RPMI8226 (cell line): ENCODE results near the gene ASXL2.
"Not testable (repeated sequence)": the region's sequence is repeated elsewhere in the genome, so short reads cannot be mapped to it uniquely, and the experiment has no call there.

Source experiments
- DNase-seq: peaks from one replicate; pipeline ENCODE4 v3.0.0-alpha.2; 2015

The ASXL2 gene

DNA sequence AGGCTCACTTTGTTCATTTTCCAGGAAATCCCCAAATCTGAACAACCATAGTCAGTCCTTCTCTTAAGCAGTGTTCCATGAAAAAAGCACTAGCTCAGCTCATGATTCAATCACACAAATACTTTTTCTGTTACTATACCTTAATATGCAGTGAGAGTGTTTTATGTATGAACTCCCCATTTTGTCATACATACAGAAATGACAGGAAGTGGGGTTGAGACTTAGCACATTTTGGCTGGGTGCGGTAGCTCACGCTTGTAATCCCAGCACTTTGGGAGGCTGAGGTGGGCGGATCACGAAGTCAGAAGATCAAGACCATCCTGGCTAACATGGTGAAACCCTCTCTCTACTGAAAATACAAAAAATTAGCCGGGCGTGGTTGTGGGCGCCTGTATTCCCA is 149.7 kb downstream of the ASXL2 start:
- DNase-seq, result no peak

DNA sequence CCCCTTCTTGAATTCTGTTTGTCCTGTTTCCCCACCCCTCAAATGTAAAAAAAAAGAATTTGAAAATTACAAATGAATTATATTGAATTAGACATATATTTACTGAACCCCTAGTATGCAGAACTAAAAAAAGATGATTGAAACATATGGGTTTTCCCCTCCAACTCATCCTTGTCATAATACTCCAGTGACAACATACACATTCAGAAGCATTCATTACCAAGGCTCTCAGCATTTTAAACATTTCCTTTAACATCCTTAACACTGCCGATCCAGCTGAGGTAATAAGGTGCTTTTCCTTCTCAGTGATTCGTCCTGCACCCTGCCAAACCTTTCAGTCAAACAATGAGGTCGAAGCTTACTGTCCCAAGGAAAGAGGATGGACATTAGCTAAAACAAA is 151.8 kb downstream of the ASXL2 start:
- no peak for DNase-seq

DNA sequence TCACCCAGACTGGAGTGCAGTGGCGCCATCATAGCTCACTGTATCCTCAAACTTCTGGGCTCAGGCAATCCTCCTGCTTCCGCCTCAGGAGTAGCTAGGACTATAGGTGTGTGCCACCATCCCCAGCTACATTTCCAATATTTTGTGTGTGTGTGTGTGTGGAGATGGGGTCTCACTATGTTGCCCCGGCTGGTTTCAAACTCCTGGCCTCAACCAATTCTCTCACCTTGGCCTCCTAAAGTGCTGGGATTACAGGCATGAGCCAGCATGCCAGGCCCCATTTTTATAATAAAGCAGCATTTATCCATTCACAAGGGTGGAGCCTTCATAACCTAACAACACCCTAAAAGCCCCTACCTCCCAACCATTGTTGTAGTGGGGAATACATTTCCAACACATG is 152.4 kb downstream of the ASXL2 start:
- DNase-seq, result no peak

DNA sequence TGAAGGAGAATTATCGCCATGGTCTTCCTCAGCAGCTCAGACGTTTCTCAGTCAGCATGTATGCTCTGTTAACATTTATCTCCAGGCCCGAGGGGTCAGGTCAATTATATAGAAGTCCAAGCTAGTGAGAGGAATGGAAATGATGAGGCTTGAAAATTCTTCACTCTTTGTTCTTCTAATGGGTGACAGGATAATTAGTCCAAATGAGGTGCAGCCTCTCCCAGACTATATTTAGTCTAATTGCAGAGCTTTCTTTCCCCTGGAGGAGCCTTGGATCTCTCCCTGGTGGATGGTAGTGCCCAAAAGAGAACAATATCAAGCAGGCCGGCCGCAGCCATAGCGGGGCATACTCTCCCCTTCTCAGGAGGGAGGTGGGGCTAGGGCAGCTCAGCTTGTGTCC is 153.5 kb downstream of the ASXL2 start:
- DNase-seq, result no peak

DNA sequence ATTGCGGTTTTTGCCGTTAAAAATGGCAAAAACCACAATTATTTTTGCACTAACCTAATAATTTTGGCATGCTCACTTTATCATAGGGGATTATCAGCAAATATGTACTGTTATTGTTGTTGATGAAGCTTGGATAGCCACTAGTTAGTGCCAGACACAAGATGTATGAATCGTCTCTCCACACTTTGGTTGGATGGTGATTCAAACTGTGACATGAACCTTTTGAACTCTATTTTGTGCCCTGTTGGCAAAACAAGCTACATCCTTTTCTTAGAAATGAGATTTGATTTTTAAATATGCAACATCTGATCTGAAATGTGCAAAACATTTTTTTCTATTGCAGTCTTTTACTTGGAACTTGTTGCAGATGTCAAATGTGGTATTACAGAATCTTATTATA is 156.1 kb downstream of the ASXL2 start:
- no peak for DNase-seq

DNA sequence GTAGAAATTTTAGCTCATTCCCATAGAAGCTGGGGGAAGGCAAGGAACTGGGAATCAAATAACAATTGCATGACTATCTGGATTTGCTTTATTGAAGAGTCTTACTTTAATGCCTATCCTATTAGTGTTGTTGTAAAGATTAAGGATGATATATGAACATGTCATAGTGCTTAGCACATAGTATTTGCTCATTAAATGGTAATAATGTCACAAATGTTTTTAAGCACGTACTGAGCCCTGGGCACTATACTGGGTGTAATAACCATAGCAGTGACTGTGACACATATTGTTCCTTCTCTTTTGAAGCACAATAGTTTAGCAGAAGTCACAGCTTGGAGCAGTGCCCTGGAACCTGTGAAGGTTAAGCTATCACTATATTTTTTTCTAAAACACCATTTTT is 157.7 kb downstream of the ASXL2 start:
- DNase-seq, result no peak

DNA sequence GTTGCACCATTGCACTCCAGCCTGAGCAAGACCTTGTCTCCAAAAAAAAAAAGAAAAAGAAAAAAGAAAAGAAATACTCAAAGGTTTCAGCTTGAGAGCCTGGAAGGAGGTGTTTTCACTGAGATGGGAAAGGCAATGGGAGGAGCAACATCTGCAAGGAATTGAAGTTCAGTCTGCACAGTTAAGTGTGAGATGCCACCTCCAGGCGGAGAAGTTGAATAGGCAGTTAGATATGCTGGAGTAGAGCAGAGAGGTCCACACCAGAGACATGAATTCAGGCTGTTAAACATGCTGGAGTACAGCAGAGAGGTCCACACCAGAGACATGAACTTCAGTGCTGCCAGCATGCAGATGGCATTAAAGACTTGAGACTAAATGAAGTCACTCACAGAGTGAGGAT is 163.5 kb downstream of the ASXL2 start:
- DNase-seq, result no peak

DNA sequence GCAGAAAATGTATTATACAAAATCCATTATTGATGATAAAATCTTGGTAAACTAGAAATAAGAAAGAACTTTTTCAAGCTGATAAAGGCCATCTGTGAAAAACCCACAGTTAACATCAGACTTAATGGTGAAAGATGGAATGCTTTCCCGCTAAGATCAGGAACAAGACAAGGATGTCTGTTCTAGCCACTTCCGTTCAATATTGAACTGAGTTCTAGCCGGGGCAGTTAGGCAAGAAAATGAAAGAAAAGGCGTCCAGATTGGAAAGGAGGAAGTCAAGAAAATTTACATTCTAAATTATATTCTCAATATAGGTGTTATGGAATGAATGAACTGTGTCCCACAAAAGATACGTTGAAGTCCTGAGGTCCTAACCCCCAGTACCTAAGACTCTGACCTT is 165.8 kb downstream of the ASXL2 start:
- no peak for DNase-seq

DNA sequence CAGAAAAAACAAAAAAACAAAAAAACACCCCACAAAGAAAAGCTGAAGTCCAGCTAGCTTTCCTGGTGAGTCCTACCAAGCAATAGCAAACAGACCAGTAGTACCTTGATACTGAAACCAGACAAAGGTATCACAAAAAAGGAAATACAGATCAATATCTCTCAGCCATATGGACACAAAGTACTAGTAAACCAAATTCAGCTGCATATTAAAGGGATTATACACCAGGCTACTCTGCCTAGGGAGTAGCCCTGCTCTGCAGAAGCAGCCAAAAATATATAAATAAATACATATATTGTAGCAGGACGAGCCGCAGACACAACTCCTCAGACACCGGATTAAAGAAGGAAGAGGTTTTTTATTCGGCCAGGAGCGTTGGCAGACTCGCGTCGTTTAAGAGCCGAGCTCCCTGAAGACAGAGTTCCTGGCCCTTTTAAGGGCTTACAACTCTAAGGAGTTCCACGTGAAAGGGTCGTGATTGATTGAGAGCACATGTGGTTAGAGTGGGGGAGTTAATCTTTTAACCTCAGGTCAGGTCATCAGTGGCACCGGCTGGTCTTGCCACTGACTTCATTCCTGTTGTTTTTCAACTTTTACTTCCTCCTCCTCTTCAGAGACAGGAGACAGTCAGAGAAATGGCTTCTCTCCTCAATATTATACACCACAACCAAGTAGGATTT is 166.5 kb downstream of the ASXL2 start:
- DNase-seq, result no peak

DNA sequence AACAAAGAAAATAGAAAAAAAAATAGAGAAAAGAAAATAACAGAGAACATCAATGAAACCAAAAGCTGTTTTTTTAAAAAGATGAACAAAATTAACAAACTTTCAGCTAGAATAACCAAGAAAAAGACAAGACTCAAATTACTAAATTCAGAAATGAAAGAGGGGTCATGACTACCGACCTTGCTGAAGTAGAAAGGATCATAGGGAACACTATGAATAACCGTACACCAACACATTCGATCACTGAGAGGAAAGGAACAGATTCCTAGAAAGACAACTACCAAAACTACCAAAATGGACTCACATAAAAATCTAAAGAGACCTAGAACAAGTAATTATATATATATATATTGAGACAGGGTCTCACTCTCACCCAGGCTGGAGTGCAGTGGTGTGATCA is 167.5 kb downstream of the ASXL2 start:
- no peak for DNase-seq

DNA sequence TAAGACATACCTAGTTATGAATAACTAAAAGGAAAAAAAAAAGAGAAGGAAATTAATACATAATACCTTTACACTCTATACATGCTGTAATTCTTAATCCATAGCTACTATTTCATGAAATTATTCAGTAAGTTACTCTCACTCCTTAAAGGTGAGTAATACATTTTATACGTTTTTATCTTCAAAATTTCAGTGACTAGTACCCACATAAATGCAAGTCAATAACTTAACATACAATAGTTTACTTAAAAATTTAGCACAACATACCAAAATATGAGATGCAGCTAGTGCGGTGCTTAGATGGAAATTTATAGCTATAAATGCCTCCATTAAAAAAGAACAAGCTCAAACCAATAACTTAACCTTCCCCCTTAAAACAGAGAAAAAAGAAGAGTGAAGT is 168.9 kb downstream of the ASXL2 start:
- DNase-seq, result no peak

DNA sequence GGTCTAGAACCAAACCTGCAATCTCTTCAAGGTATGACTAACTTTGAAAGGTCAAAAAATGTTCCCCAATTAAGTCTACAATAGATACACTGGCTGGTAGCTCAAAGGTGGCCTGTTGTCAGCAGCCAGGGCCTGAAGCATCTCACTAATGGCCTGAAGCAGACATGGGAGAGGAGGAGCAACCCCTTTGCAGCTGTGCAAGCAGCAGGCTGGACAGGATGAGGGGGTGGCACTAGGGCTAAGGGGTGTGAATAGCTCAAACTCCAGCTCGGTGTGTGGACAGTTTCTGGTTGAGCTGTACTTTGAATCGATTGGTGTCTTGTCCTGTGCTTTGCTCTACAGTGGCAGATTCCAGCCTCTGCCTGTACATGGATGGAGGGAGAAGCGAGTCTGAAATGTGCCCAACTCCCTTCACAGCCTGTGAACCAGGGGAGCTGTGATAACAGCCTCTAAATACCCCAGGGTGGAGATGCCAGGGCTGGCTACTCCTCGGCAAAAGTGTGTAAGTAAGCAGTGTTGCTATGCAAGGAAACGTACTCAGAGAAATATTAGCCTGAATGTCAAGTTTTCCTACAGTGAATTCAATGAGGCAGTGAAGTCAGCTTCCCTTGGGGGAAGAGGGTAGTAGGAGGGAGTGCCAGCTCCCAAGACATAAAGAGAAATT is 170.2 kb downstream of the ASXL2 start:
- DNase-seq, result no peak

DNA sequence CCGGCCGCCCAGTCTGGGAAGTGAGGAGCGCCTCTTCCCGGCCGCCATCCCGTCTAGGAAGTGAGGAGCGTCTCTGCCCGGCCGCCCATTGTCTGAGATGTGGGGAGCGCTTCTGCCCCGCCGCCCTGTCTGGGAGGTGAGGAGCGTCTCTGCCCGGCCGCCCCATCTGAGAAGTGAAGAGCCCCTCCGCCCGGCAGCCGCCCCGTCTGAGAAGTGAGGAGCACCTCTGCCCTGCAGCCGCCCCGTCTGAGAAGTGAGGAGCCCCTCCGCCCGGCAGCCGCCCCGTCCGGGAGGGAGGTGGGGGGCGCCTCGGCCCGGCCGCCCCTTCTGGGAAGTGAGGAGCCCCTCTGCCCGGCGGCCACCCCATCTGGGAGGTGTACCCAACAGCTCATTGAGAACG is 172.7 kb downstream of the ASXL2 start:
- not testable (repeated sequence) for DNase-seq

DNA sequence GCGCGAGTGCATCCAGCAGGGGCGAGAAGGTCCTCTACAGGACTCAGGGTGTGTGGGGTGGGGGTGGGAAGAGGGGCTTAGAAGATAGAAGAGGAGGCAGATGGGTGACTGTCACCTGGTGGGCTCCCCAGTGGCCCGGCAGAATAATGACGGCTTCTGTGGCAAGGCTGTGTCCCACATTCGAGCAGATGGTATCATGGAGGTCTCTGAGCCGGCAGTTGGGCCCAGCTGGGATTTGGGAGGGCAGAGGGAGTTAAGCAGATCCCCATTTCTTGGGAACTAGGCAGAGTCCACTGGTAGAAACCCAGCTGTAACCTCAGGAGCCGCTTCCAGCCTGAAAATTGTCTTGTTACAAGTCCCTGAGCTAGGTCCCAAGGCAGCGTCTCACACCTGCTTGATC is 176.5 kb downstream of the ASXL2 start:
- DNase-seq, result no peak

DNA sequence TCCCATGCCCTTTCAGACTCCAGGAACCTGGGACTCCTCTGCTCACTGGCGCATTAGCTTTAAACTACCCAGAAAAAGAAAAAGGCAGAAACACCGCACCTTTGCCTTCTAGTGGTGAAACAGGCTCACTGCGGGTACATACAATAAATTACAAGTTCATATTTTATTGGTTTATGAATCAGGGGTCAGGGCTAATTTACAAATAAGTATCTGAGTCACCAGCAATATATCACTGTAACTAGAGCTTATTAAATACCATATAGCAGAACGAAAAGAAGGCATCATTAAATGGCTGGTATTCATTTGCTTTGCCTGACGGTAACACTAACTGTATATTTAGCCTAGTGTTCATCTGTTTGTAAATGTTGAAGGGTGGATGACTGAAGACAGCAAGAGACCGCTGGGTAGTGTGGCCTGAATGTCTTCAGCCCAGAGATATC is 178.0 kb downstream of the ASXL2 start:
- peak; percentile 68 for DNase-seq

DNA sequence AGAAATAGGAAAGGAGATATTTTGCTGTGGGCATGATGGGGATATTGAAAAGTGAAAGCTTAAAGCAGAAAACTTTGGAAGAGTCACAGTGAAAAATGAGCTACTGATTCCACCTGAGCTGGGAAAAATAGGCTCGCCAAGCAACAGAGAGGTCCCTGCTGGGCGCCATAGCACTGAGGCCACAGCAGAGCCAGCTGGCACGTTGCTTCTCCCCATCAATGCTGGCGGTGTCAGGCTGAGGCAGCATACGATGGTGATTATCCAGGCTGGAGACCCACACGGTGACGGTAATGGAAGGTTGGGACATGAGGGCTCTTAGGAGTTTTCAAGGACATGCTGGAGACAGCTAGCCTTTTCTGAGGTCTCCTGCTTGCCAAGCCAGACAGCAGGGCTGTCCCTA is 179.1 kb downstream of the ASXL2 start:
- DNase-seq, result no peak

DNA sequence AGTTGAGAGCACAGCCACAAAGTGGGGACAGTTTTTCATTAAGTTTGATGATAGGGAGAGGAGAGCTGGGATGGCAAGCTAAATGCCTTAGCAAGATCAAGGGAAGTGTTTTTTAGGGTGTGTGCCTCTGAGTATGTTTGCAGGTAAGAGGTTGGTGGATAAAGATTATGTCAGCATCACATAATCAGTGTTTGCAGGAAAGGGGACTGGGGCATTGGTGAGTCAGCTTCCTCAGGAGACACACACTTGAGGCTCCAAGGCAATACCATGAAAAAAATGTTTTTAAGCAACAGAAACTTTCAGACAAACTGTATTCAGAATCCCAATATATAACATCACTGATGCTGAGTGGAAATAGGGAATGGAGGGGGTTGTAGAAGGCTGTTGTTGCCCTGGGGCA is 179.5 kb downstream of the ASXL2 start:
- DNase-seq, result no peak

DNA sequence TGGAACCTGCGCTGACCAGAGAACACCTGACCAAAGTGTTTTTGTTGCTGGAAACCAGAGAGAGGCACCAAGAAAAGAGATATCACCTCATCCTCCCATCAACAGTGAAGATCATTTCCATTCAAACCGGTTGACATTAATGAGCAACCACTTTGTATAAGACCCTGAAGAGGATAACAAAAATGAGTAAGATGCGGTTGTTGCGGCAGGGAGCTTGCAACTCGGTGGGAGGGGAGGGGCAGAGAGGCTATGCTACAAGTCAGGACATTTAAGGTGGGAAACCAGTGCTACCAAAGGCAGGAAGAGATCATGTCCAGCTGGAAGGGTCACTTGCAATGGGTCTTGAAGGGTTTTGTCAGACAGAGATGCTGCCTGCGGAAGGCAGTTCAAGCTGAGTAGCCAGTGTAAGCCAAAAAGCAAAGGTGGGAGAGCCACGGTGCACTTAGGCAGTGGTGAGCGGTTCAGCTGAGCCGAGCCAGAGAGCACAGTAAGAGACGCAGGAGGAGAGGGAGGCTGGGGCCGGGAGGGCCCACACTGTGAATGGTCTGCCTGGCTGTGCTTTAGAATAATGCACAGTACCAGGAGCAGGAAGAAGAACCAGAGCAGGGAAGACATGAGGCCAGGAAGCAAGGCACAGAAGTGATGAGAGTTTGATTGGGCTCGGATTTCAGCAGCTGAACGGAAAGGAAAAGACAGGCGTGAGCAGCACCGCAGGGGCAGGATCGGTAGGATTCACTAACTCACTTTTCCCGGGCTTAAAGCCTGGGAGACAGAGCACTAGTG is 180.5 kb downstream of the ASXL2 start:
- no peak for DNase-seq

DNA sequence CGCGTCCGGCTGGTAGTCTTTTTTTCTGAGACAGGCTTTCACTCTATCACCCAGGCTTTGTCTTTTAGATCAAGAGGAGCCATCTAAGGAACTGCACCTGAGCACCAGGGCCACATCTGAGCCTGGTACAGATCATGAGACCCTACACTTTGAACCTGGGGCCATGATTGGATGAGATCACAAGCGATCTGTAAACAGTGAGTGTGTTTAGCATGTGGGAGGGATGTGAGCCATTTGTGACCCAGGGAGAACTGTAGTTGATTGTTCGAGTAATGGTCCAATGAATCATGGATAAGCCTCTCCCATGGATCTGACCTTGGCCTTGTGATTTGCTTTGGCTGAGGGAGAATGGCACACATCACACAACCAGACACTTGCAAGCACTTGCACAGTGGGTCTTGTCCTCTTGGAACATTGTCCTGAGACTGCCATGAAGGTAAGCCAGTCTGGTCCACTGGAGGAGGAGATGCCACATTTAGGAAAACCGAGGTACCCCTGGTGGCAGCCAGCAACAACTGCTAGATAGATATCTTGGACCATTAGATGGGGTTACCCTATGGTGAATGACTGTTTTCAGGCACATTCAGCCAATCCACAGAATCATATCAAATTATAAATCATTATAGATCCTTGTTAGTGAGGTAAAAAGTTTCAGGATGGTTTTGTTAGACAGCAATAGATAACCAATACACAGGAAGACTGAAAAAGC is 185.4 kb downstream of the ASXL2 start:
- DNase-seq, result no peak

DNA sequence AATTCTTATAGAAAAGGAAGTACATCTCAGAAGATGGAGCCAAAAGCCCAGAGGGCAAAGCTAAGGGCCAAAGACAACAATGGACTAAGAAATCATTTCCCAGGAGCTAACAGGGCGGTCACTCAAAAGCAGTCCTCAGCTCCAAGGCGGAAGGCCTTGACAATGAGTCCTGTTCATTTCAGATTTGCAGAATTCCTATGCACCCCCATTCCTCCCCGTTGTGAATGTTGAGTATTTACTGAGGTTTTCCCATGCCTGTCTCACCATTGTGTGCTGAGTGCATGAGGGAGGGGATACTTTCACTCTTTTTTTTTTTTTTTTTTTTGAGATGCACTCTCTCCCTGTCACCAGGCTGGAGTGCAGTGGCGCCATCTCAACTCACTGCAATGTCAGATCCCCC is 186.1 kb downstream of the ASXL2 start:
- no peak for DNase-seq

DNA sequence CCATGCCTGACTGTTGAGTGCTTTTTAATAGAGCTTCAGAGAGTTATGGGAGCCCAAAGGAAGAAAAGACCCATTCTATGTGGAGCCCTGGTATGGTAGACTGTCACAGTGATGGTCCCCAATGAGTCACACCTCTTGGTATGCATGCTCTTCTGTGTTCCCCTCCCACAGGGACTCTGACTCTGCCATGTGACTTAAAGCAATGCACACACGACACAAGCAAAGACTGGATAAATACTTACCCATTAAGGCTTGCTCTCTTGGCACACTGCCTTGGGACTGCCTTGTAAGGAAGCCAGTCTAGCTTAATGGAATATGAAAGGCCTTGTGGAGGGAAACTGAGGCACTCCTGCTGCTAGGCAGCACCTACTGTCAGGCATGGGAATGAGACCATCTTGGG is 188.2 kb downstream of the ASXL2 start:
- no peak for DNase-seq

DNA sequence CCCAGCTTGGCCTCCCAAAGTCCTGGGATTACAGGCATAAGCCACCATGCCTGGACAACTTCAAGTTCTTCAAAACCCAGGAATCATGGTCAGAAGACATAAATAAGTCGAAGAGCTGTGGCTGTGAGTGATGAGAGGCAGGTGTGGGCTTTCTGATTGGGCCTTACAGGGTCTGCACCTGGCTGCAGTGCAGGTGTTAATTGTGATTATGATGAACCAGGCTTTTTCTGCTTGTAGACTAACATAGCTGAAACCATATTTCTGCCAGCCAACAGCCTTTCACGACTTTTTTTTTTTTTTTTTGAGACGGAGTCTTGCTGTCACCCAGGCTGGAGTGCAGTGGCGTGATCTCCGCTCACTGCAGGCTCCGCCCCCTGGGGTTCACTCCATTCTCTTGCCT is 190.1 kb downstream of the ASXL2 start:
- peak; percentile 87 for DNase-seq

DNA sequence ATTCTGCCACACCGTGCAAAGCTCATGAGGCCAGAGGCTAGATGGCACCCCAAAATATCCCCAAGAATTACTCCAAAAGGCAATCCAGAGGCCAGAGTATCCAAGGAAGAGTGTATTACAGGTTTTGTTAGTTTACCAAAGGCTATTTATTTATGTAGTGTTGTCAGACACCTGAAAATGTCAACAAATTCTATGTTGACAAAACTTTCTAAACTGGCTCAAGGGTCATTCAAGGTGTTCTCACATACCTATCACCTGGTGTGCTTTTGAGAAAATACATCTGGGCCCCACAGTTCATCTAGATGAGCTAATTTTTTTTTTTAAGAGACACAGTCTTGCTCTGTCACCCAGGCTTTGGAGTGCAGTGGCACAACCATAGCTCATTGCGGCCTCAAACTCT is 192.5 kb downstream of the ASXL2 start:
- no peak for DNase-seq
